Retinal pigment epithelial cell (primary cell): ENCODE results near the gene RELA.

Experiments used
- DNase-seq: peaks from one replicate; pipeline ENCODE4 v3.0.0-alpha.2; 2010; ENCODE audit warnings: low read depth
- H3K4me3 ChIP-seq: 2 replicates; pipeline ENCODE4 v1.5.1; 2011; ENCODE audit warnings: mild to moderate bottlenecking, low read length, control low read depth, moderate library complexity
- TF ChIP-seq, protein P1 (sequence below): conservative IDR thresholded peaks from 2 replicates; pipeline ENCODE4 v1.5.1; 2011; ENCODE audit warnings: low read depth, low read length, control low read depth, inconsistent platforms

The RELA gene

DNA sequence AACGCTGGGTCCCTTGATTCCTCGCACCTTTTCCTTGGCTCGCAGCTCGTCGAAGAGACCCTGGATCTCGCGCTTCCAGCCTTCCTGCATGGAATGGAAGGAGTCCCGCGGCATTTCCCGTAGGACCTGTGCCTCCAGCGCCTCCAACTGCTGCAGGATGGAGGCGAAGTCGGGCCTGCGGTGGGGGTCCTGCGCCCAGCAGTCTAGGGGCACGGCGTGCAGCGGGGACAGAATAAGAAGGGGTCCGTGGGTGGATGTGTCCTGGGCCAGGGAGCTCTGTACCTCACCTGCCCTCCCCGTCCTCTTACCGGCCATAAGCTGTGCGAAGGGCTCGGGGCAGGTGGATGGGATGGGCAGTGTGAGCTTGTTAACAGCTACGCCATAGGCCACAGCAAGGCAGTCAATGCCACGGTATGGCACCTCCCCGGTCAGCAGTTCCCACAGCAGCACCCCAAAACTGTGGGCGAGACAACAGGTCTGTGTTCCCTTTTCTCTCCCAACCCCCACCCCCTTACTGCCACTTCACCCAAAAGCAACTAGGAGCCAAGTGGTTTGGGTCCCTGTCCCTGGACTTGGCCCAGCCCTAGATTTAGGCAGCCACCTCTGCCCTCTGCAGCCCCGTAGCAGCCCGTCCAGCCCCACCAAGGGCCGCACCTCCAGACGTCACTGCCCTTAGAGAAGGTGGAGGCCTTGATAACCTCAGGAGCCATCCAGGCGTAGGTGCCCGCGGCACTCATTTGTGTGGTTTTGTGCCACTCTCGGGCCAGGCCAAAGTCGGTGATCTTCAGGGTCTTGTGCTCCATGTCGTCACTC lies 54.9 kb downstream of the RELA start:
- TF ChIP-seq, protein P1, sequence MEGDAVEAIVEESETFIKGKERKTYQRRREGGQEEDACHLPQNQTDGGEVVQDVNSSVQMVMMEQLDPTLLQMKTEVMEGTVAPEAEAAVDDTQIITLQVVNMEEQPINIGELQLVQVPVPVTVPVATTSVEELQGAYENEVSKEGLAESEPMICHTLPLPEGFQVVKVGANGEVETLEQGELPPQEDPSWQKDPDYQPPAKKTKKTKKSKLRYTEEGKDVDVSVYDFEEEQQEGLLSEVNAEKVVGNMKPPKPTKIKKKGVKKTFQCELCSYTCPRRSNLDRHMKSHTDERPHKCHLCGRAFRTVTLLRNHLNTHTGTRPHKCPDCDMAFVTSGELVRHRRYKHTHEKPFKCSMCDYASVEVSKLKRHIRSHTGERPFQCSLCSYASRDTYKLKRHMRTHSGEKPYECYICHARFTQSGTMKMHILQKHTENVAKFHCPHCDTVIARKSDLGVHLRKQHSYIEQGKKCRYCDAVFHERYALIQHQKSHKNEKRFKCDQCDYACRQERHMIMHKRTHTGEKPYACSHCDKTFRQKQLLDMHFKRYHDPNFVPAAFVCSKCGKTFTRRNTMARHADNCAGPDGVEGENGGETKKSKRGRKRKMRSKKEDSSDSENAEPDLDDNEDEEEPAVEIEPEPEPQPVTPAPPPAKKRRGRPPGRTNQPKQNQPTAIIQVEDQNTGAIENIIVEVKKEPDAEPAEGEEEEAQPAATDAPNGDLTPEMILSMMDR = no peak
- peak overlapping the region; percentile 9 for H3K4me3 ChIP-seq
- no peak for DNase-seq

- DNase-seq = peak; percentile 88
- TF ChIP-seq, protein P1 = no peak
- peak overlapping the region; percentile 9 for H3K4me3 ChIP-seq
Observed at GRCh38 chr11:65606876-65607613, 55.7 kb downstream of the RELA start.

GRCh38 chr11:65604258-65604657 lies 58.5 kb downstream of the RELA start:
- TF ChIP-seq, protein P1 = no peak
- no peak overlapping the region for H3K4me3 ChIP-seq
- no peak for DNase-seq
